HG03558 (cell line): ENCODE measurements around the gene MAP7D1.
"Not testable (repeated sequence)": the region's sequence is repeated elsewhere in the genome, so short reads cannot be mapped to it uniquely, and the experiment has no call there.

Source experiments
- ATAC-seq: cut with Tn5 transposase; IDR thresholded peaks from one replicate; pipeline ENCODE4 v1.9.1; 2021; ENCODE audit warnings: moderate number of reproducible peaks; ENCODE audit not compliant: unreplicated experiment; ENCODE audit errors: extremely low read depth

The MAP7D1 gene

DNA sequence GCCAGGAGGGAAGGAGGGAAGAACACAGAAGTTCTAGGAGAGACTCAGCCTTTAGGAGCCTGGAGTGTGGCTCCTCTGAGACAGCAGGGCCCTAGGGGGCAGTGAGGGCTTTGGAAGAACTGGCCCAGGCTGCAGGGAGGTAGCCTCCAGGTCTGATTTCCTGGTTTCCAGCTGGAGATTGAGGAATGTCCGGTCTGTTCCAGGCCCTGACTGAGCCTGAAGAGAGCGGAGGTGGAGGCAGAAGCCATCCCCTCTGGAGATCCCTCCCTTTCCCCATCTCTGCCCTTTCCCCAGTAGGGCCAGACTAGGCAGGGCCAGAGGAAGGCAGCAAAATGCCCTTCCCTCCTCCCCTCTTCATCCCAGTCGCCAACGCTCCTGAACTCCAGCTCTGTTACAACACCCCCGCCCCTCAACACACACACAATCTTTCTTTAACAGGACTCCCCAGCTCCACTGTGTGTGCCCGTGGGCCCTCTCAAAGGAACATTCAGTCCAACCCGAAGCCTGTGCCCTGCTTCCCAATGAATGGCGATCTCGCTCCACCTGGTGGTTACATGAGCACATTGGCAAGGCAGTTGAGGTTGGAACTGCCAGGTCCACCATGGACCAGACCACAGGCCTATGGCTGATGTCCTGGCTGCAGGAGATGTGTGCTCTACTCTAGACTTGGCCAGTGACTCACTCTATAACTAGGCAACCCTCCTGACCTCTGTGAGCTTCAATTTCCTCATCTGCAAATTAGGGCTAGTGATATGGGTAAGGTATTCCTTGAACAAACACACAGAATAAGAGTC is 32.0 kb downstream of the MAP7D1 start:
- no peak for ATAC-seq

DNA sequence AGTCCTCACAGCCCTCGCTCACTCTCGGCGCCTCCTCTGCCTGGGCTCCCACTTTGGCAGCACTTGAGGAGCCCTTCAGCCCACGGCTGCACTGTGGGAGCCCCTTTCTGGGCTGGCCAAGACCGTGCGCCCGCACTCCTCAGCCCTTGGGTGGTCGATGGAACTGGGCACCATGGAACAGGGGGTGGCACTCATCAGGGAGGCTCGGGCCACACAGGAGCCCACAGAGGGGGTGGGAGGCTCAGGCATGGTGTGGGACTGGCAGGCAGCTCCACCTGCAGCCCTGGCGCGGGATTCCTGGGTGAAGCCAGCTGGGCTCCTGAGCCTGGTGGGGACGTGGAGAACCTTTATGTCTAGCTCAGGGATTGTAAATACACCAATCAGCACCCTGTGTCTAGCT is 40.8 kb downstream of the MAP7D1 start:
- ATAC-seq = not testable (repeated sequence)

DNA sequence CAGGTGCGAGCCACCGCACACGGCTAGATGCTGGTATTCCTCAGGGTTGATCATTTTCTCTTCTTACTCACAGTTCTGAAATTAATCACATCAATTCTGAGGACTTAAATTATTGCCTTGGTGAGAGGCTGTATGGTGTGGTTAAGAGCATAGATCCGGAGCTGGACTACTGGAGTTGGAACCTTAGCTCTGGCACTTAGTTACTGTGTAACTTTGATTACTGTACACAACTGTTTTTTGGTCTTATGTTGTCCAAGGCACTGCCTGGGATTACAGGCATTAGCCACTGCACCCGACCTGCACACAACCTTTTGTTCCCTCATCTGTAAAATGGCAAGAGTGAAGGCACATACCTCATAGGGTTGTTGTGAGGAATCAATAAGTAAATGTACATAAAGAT is 42.7 kb downstream of the MAP7D1 start:
- no peak for ATAC-seq

DNA sequence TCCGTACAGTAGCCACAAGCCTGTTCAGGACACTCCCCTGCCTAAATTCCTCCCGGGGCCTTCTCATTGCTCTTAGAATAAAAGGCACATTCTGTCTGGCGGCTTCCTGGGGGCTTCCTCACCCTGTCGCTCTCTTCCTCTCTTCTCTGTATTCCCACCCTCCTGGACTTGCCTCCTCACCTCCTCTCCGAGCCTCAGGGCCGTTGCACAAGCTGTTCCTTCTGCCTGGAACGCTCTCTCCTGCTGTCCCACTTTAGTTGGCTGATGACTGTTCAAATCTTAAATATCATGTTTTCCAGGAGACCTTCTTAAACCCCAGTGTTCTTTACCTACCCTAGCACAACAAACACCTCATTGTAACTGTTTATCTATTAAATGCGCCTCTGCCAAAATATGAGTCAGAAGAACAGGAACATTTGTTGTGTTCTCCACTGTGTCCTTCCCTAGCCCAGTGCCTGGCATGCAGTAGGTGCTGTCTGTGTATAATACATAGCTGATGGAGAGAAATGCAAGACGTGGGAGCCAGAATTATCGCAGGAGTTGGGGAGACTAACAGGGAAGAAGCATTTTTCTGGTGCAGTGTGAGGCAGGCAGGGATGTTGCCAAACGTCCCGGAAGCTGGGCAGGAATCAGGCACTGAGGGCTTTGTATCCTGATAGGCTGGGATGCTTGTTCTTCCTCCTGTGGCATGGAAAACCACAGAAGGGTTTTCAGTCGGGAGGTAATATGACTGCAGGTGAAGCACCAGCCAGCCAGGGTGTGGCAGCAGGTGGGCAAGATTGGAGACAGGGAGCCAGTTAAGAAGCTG is 44.2 kb downstream of the MAP7D1 start:
- no peak for ATAC-seq

DNA sequence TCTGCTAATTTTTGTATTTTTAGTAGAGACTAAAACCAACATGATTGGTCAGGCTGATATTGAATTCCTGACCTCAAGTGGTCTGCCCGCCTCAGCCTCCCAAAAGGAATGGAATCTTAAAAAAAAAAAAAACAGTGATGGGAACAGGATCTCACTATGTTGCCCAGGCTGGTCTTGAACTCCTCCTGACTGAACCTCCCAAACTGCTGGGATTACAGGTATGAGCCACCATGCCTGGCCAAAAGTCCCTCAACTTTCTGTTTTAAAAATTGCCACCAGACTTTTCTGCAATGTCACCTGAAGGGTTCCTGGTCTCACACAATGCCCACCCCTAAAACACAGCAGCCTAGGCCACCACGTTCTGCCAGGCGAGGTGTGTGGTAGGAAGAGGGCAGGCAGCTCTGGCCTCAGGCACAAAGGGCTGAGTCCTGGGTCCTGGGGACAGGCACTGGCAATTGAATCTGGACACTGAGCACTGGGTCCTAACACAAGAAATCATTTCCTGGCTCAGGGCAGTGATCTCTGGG is 47.1 kb downstream of the MAP7D1 start:
- ATAC-seq = no peak

DNA sequence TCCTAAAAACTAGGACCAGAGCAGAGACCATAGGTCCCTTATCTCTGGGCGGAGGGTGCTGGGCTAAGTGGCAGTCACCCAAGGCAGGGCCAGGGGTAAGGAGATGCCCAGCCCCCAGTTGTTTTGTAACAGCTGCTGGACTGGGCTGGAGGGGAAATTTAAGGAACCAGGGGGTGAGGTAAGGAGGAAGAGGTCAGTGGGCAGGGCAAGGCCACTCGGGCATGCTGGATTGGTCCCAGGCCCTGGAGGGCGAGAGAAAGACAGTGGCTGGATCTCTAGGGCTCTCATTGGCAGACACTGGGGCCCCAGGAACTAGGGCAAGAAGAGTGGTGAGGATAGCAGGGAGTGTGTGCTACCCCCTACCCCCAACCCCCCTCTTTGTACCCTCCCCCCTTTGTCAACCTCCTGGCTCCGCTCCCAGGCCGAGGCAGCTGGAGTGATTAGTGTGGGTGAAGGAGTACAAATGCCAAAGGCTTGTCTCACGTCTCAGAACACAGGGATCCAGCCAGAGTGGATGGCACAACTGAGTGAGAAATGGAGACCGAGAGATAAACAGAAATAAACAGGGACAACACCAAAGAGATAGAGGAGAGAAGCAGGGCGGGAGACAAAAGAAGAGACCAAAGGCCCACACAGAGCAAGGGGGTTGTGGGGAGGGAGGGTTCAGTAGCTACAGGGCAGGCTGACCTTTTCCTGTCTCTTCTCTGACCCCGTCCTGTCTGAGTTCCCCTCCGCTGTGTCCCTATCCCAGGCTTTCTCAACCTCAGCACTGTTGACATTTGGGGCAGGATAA is 47.8 kb downstream of the MAP7D1 start:
- no peak for ATAC-seq

DNA sequence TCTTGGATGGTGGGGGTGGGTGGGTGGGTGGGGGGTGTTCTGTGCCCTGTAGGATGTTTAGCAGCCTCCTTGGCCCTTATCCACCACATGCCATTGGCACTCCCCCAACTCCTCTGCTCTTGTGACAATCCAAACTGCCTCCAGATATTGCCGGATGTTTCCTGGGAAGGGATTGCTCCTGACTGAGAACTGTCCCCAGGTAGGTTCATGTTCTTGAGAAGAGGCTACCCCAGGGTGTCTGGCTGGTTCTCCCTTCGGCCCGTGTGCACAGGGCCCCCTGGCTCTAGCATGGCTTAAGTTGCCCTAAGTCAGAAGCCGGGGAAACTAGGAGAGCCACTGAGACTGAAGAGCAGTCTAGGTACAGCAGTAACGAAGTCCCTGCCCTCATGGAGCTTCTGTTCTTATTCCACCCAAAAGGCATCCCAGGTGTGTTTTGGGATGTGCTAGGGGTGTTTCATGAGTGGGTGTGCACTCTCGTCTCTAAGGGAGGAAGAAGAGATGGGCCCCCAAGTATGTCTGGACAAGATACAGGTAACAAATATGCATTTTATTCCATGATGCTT is 48.5 kb downstream of the MAP7D1 start:
- ATAC-seq = no peak

DNA sequence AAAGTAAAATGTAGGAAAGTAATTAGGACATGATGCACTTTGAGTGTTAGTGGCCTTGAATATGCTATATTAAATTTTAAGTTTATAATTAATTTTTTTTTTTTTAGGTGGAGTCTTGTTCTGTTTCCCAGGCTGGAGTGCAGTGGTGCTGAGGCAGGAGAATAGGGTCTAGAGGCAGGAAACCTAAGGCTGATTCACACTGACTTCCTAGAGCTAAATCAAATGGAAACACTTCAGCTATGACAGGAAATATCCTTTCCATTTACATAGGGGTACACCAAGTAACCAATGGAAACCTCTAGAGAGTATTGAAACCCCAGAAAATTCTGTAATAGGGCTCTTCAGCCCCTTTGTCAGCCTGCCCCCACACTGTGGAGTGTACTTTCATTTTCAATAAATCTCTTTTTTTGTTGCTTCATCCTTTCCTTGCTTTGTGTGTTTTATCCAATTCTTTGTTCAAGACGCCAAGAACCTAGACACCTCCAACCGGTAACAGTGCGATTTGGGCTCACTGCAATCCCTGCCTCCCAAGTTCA is 50.4 kb downstream of the MAP7D1 start:
- ATAC-seq = no peak

DNA sequence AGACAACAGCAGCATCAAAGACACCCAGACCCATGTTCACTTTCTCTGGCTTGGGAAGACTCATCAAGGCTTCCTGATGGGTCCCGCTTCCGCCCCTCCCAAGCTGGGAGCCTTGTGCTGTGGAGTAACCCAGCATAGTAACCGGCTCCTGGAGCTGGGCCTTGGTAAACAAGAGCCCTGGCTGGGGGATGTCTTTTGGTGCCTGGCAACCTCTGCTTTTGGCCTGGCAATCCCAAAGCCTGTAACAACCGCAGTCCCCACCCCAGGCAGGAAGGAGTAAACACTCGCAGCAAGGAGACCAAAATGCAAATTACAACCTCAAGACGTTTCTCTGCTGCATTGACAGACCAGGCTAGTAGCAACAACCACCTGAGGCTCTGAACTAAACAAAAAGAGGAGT is 51.4 kb downstream of the MAP7D1 start:
- ATAC-seq = no peak

DNA sequence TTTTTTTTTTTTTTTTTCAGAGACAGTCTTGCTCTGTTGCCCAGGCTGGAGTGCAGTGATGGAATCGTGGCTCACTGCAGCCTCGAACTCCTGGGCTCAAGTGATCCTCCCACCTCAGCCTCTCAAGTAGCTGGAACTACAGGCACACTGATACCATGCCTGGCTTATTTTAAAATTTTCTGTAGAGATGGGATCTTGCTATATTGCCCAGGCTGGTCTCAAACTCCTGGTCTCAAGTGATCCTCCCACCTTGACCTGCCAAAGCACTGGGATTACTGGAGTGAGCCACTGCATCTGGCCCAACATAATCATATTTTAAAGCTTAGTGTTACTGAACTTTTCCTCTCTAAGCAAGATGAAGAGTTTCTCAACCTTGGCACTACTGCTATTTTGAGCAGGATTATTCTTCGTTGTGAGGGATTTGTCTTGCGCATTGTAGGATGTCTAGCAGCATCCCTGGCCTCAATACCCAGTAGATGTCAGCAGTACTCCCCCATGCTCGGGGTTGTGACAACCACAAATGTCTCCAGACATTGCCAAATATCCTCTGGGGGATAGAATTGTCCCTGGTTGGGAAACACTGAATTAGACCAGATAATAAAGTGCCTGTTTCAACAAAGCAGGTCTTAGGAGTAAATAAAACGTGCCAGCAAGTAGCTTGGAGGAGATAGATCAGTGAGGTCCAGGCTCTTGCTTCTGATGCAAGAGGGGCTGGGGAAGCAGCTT is 53.2 kb downstream of the MAP7D1 start:
- no peak for ATAC-seq

DNA sequence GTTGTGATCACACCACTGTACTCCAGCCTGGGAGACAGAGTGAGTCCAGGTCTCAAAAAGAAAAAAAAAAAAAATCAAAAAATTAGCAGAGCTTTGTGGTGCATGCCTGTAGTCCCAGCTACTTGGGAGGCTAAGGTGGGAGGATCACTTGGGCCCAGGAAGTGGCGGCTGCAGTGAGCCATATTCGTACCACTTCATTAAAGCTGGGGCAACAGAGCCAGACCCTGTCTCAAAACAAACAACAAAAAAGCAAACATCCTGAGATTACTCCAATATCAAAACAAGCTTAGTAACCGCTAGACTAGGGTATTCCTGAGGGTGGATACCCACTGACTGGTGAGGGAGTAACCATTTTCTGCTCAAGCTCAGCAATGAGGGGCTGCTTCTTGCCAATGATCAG is 55.3 kb downstream of the MAP7D1 start:
- ATAC-seq = no peak

DNA sequence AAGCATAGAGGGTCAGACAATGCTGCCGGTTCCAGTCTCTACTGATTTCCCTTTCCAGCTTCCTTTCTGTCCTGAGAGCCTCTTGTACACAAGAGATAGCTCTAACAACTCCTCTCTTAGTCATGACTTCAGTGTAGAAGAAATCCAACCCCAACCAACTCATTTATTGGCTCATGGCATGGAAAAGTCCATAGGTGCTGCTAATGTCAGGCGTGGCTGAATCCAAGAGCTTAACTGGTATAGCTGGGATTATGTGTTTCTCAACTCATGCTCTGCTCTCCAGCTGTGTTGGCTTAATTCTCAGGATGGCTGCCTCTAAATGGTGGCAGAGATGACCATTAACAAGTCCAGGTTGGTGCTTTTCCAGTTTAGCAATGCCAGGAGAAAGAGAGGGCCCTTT is 55.9 kb downstream of the MAP7D1 start:
- no peak for ATAC-seq

DNA sequence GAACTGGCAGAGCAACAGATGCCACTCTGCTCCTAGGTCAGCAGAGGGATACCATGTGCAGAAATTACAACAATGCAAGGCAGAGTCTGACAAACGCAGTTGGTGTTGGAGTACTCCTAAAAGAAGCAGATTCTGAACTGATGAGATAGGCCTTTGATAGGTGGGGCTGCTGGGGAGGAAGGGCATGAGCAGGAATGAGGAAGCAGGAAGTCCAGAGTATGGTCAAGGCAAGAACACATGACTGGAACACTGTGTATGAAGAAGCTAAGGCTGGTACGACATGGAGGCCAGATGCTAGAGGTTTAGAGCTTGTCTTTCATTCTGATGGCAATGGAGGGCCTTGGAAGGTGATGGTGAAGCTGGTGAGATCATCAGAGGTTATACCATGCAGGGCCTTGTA is 56.8 kb downstream of the MAP7D1 start:
- no peak for ATAC-seq

DNA sequence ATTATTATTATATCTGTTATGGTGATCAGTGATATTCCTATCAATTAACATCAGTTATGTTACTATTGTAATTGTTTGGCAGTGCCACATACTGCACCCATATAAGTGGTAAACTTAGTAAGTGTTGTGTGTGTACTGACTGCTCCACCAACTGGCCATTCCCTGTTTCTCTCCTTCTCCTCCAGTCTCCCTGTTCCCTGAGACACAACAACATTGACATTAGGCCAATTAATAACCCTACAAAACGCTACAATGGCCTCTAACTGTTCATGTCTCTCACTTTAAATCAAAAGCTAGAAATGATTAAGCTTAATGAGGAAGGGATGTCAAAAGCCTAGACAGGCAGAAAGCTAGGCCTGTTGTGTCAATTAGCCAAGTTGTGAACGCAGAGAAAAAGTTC is 61.7 kb downstream of the MAP7D1 start:
- ATAC-seq = no peak

DNA sequence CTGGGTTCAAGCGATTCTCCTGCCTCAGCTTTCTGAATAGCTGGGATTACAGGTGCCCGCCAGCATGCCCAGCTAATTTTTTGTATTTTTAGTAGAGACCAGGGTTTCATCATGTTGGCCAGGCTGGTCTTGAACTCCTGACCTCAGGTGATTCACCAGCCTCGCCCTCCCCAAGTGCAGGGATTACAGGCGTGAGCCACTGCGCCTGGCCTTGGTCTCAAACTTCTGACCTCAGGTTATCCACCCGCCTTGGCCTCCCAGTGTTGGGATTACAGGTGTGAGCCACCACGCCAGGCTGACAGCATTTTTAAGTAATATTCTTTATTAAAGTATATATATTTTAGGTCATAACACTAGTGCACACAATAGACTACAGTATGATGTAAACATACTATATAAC is 65.9 kb downstream of the MAP7D1 start:
- not testable (repeated sequence) for ATAC-seq

DNA sequence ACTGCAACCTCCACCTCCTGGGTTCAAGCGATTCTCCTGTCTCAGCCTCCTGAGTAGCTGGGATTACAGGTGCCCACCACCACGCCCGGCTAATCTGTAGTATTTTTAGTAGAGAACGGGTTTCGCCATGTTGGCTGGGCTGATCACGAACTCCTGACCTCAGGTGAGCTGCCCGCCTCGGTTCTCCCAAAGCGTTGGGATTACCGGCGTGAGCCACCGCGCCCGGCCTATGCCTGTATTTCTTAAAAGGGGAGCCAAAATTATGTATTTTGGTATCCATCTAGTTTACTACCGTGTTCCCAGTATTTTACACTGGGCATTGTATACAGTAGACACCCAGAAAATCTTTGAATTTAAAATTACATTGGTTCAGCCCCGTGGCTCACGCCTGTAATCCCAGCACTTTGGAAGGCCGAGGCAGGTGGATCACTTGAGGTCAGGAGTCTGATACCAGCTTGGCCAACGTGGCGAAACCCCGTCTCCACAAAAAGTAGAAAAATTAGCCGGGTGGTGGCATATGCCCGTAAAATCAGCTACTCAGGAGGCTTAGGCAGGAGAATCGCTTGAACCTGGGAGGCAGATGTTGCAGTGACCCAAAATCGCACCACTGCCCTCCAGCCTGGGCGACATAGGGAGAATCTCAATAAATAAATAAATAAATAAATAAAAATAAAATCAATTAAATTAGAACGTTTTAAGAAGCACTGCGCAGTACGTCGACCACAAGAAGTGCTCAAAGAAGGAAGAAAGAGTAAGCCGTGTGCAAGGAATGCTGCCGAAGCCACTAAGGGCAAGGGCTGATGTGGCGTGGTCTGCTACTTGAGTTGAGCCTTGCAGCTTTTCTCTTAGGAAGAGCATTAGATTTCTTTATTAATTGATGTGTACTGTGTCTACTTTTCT is 66.8 kb downstream of the MAP7D1 start:
- no peak for ATAC-seq

DNA sequence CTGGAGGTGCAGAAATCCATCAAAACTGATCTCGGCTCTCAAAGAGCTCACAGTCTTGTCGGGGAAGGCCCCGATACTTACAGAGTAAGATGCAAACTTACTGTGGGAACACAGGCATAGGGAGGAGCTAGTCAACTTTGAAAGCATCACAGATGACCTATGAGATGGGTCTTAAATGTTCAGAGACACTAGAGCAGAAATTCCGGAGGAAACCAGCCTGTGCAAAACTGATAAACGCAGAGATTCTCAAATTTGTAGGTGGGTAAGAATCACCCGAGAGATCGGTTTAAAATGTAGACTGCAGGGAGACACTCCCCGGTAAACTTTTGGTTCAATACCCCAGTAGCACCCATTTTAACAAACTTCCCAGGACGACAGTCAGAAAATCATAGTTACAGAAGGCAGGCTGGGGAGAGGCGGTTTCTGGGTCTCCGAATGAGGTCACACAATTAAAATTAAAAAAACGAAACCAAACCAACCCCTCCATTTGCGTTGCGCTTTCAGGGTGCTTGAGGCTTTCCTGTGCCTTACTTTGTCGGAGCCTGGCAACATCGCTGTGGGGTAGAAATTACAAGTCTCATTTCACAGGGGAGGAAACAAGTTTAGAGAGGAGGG is 67.5 kb downstream of the MAP7D1 start:
- no peak for ATAC-seq

DNA sequence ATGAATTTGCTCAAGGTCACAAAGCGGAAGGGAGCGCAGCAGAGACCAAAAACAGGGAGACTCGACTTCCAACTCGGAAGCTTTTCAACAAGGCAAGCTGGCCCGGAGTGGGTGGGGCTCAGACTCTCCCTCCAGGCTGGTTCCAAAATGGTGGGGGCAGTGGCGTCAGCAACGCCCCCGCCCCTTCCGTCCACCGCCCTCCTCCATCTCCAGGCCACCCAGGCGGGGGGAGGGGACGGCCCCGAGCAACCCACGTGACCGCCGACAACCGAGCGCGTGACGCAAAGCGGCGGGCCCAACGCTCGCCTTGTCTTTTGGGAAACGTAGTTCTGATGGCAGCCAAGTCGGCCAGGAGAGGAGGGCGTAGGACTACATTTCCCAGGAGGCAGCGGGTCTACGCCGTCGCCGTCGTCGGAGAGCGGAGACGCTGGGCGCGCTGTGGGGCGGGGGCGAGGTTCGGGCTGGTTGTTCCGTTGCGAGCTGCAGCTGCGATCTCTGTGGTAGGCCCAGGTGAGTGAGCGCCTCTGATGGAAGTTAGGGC is 68.1 kb downstream of the MAP7D1 start, which contains the start of gene THRAP3:
Gene THRAP3, plus strand, starts transcription at position 448 of the 541 bp plus-strand sequence. CDS start 58,121 bp downstream, outside the sequence.
- peak; percentile 76 for ATAC-seq
